KG1 (cell line): ENCODE measurements around the gene SYT15.
"Not testable (repeated sequence)": the region's sequence is repeated elsewhere in the genome, so short reads cannot be mapped to it uniquely, and the experiment has no call there.

Experiments used
- DNase-seq: peaks from one replicate; lab custom pipeline; 2025; lab: John Stamatoyannopoulos, UW

Gene SYT15

GRCh38 chr10:46578474-46579178, at the start of gene SYT15:
Gene SYT15 (plus strand): TSS chr10:46579128. CDS start chr10:46579169, 41 bp downstream.
- not testable (repeated sequence) for DNase-seq

- not testable (repeated sequence) for DNase-seq
Measured at GRCh38 chr10:46529742-46530141, 49.2 kb upstream of the SYT15 start.

GRCh38 chr10:46530249-46531186, 48.4 kb upstream of the SYT15 start:
- no peak for DNase-seq

- not testable (repeated sequence) for DNase-seq
Measured at GRCh38 chr10:46532256-46532655, 46.7 kb upstream of the SYT15 start.

GRCh38 chr10:46534828-46535524, 44.0 kb upstream of the SYT15 start:
- no peak for DNase-seq

- DNase-seq, result no peak
Measured at GRCh38 chr10:46536171-46536570, 42.8 kb upstream of the SYT15 start.

- no peak for DNase-seq
Measured at GRCh38 chr10:46536781-46537180, 42.1 kb upstream of the SYT15 start.

- DNase-seq, result no peak
Measured at GRCh38 chr10:46537309-46537708, 41.6 kb upstream of the SYT15 start.

GRCh38 chr10:46538155-46538554, 40.8 kb upstream of the SYT15 start:
- no peak for DNase-seq

GRCh38 chr10:46538717-46539426, 40.1 kb upstream of the SYT15 start:
- no peak for DNase-seq

- DNase-seq, result no peak
Measured at GRCh38 chr10:46539596-46540411, 39.1 kb upstream of the SYT15 start.

- no peak for DNase-seq
Measured at GRCh38 chr10:46540412-46541016, 38.4 kb upstream of the SYT15 start.

GRCh38 chr10:46541017-46541661, 37.8 kb upstream of the SYT15 start:
- no peak for DNase-seq

GRCh38 chr10:46541735-46542566, 37.0 kb upstream of the SYT15 start:
- no peak for DNase-seq

- DNase-seq, result no peak
Measured at GRCh38 chr10:46542567-46543465, 36.1 kb upstream of the SYT15 start.

GRCh38 chr10:46543466-46544377, 35.2 kb upstream of the SYT15 start:
- DNase-seq, result no peak
